CD4-positive, alpha-beta T cell (primary cell): ENCODE data around the gene CENPF. TPM values are rescaled to one million over a fixed set of nuclear protein-coding genes. Genes with fewer than 3 reads are reported as not detected.

Source experiments
- ATAC-seq: fragments of 200-7000 bp; cut with Tn5 transposase; one replicate; pipeline ENCODE4 v1.10.0; 2022; ENCODE audit warnings: mild to moderate bottlenecking; ENCODE audit not compliant: poor library complexity
- CTCF ChIA-PET: fragments of 350-600 bp; sonication (Branson Sonifier 250); formaldehyde crosslinking; loops from one replicate; lab custom pipeline; 2021; ENCODE audit warnings: antibody characterized with exemption, inconsistent platforms; lab: Charles Lee
- POLR2A ChIA-PET: fragments of 350-600 bp; sonication (Branson Sonifier 250); formaldehyde crosslinking; loops from one replicate; lab custom pipeline; 2021; ENCODE audit warnings: antibody characterized with exemption, inconsistent platforms; lab: Charles Lee
- DNase-seq, 14 experiments: peaks; one replicate each; pipeline ENCODE4 v3.0.0-alpha.2; 2013 to 2020; ENCODE audit warnings: mixed read lengths in 2 of 14
- H3K27ac ChIP-seq, 2 donors: one replicate each; pipeline versions ENCODE4 v1.5.1 to v1.7.0; 2013; ENCODE audit warnings: low read length in 2 of 2, low read depth in 1 of 2, mild to moderate bottlenecking in 1 of 2
- H3K27me3 ChIP-seq, 2 experiments: 1 replicate in 1 of 2; 2 replicates in 1 of 2; pipeline versions ENCODE4 v1.6.1 to v1.7.0; 2013; ENCODE audit warnings: low read length in 2 of 2, control low read depth in 1 of 2, mild to moderate bottlenecking in 1 of 2, moderate library complexity in 1 of 2; ENCODE audit not compliant: insufficient read depth in 2 of 2, control insufficient read depth in 1 of 2
- H3K36me3 ChIP-seq: one replicate; pipeline ENCODE4 v1.6.1; 2013; ENCODE audit warnings: low read length, control low read depth; ENCODE audit not compliant: insufficient read depth
- H3K4me1 ChIP-seq: one replicate; pipeline ENCODE4 v1.6.1; 2013; ENCODE audit warnings: low read length, control low read depth; ENCODE audit not compliant: insufficient read depth
- H3K4me3 ChIP-seq: one replicate; pipeline ENCODE4 v1.5.1; 2013; ENCODE audit warnings: mild to moderate bottlenecking, low read length, moderate library complexity
- H3K9me3 ChIP-seq, 2 experiments: 1 replicate in 1 of 2; 2 replicates in 1 of 2; pipeline versions ENCODE4 v1.6.1 to v1.7.0; 2013; ENCODE audit warnings: low read length in 2 of 2, mild to moderate bottlenecking in 2 of 2, control low read depth in 1 of 2, moderate library complexity in 1 of 2; ENCODE audit not compliant: control insufficient read depth in 1 of 2, insufficient read depth in 1 of 2
- H3K27ac Mint-ChIP-seq: one replicate; pipeline ENCODE4 v1.8.0; 2020; ENCODE audit warnings: mixed read lengths
- H3K27me3 Mint-ChIP-seq: one replicate; pipeline ENCODE4 v1.8.0; 2021; ENCODE audit warnings: mixed read lengths
- H3K36me3 Mint-ChIP-seq: one replicate; pipeline ENCODE4 v1.8.0; 2021; ENCODE audit warnings: low read depth, mixed read lengths
- H3K4me1 Mint-ChIP-seq: one replicate; pipeline ENCODE4 v1.8.0; 2021; ENCODE audit warnings: low read depth, mixed read lengths
- H3K4me3 Mint-ChIP-seq: one replicate; pipeline ENCODE4 v1.8.0; 2020; ENCODE audit warnings: mild to moderate bottlenecking, mixed read lengths
- H3K9me3 Mint-ChIP-seq: one replicate; pipeline ENCODE4 v1.8.0; 2020; ENCODE audit warnings: mixed read lengths
- intact Hi-C, 2 experiments: fragments of 100-400 bp; cut with DNase I in 1 of 2; cut with micrococcal nuclease in 1 of 2; formaldehyde crosslinking; loops; one replicate each; pipeline versions ENCODE4 v1.15.1 to v1.9.0; 2023 to 2025; cut with DNase I, micrococcal nuclease
- total RNA-seq, 174 experiments: library from RNA in 2 of 174; stranded (reverse) in 2 of 174; gene quantifications; one replicate each; pipeline ENCODE4 v1.2.3 and lab custom pipeline; 2021 to 2026
- TF ChIP-seq, protein P1 (sequence below): fragments of 200-600 bp; IDR thresholded peaks from one replicate; pipeline ENCODE4 v1.8.0; 2022; ENCODE audit warnings: antibody characterized with exemption, mild to moderate bottlenecking

CENPF gene
- total RNA-seq, 2 experiments from 2014 or later = 3.4 to 3.8 TPM

DNA sequence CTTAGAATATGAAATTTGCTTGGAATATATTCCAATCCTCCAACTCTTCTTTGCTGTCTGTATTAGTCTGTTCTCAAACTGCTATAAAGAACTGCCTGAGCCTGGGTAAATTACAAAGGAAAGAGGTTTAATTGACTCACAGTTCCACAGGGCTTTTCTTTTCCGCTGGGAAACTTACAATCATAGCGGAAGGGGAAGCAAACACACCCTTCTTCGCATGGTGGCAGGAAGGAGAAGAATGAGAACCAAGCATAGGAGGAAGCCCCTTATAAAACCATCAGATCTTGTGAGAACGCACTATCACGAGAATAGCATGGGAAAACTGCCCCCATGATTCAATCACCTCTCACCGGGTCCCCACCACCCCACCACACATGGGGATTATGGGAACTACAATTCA is 14.8 kb downstream of the CENPF start:
- intact Hi-C loops = no loop called here
- ChIA-PET POLR2A (interaction anchor here (0.8 to 1.2 kb wide), 2 partner anchors 23 to 24 kb away, joined by 3 read pairs; no protein-coding TSS in a partner anchor), CTCF (no interaction called here)
- Mint-ChIP-seq H3K27me3 (no peaks in the 10 kb centered on the region), H3K27ac (peak overlapping the region; percentile 25), H3K9me3 (no peaks in the 10 kb centered on the region), H3K4me3 (no peak overlapping the region), H3K36me3 (no peaks in the 10 kb centered on the region), H3K4me1 (peaks cover 26% of the 10 kb centered on the region)
- Histone ChIP-seq H3K4me3 (no peak overlapping the region), H3K36me3 (no peaks in the 10 kb centered on the region), H3K9me3 (no peaks in the 10 kb centered on the region), H3K27ac (no peak overlapping the region), H3K27me3 (no peaks in the 10 kb centered on the region), H3K4me1 (peaks cover 4% of the 10 kb centered on the region)
- no peak for DNase-seq
- ATAC-seq = no peak
- TF ChIP-seq, protein P1, sequence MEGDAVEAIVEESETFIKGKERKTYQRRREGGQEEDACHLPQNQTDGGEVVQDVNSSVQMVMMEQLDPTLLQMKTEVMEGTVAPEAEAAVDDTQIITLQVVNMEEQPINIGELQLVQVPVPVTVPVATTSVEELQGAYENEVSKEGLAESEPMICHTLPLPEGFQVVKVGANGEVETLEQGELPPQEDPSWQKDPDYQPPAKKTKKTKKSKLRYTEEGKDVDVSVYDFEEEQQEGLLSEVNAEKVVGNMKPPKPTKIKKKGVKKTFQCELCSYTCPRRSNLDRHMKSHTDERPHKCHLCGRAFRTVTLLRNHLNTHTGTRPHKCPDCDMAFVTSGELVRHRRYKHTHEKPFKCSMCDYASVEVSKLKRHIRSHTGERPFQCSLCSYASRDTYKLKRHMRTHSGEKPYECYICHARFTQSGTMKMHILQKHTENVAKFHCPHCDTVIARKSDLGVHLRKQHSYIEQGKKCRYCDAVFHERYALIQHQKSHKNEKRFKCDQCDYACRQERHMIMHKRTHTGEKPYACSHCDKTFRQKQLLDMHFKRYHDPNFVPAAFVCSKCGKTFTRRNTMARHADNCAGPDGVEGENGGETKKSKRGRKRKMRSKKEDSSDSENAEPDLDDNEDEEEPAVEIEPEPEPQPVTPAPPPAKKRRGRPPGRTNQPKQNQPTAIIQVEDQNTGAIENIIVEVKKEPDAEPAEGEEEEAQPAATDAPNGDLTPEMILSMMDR = no peak

DNA sequence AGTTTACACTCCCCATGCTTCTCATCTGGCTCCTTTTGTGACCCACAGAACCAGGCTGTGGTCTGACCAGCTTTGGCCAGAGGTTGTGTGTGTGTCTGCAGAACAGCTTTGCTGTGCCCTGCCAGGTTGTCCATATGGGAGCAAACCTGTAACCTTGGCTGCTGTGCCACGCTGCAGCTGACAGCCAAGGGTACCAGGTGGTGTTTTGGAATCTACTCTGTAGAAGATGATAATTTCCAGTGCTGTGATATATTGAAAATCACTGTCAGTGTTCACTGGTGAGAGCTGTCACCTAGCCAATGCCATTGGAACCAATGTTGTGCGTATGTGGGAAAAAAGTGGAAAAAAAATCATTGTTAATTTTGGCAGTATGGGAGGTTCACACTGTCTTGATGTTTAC is 18.2 kb downstream of the CENPF start:
- no peak overlapping the region for H3K27ac Mint-ChIP-seq
- H3K27me3 ChIP-seq = no peaks in the 10 kb centered on the region
- H3K4me3 Mint-ChIP-seq = no peak overlapping the region
- no peak overlapping the region for H3K27ac ChIP-seq
- no peaks in the 10 kb centered on the region for H3K36me3 Mint-ChIP-seq
- TF ChIP-seq, protein P1 = no peak
- H3K9me3 Mint-ChIP-seq = no peaks in the 10 kb centered on the region
- DNase-seq (no peak), ATAC-seq (no peak)
- H3K36me3 ChIP-seq = no peaks in the 10 kb centered on the region
- ChIA-PET POLR2A (no interaction called here), CTCF (interaction anchor here (1.7 kb wide), 1 partner anchor 15 kb away, joined by 5 read pairs; no protein-coding TSS in a partner anchor)
- H3K4me1 Mint-ChIP-seq = peaks cover 17% of the 10 kb centered on the region
- peaks cover 4% of the 10 kb centered on the region for H3K4me1 ChIP-seq
- H3K9me3 ChIP-seq = no peaks in the 10 kb centered on the region
- H3K27me3 Mint-ChIP-seq = no peaks in the 10 kb centered on the region
- H3K4me3 ChIP-seq = no peak overlapping the region
- intact Hi-C loops = loop anchor here in 1 of 2 experiments (10.0 kb wide), 1 partner anchor 454 kb away; no protein-coding TSS in a partner anchor

DNA sequence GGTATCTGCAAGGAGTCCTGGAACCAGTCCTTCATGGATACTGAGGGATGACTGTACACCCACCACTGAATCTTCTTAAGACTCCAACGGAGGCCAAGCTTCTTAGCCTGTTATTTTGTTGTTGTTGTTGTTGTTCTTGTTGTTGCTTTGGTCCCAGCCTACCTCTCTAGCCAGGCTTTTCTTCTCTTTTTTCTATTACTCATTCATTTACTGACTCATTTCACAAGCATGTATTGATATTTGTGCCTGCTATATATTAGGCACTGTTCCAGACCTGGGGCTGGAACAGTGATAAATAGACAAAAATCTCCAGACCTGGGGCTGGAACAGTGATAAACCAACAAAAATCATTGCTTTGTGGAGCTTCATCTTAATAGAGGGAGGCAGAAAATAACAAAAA is 20.4 kb downstream of the CENPF start:
- Histone ChIP-seq H3K4me3 (no peak overlapping the region), H3K4me1 (no peaks in the 10 kb centered on the region), H3K9me3 (no peaks in the 10 kb centered on the region), H3K27me3 (no peaks in the 10 kb centered on the region), H3K27ac (no peak overlapping the region), H3K36me3 (no peaks in the 10 kb centered on the region)
- H3K36me3 Mint-ChIP-seq = no peaks in the 10 kb centered on the region
- DNase-seq = no peak
- H3K4me3 Mint-ChIP-seq = no peak overlapping the region
- TF ChIP-seq, protein P1 = no peak
- POLR2A ChIA-PET = no interaction called here
- H3K9me3 Mint-ChIP-seq = no peaks in the 10 kb centered on the region
- no peak overlapping the region for H3K27ac Mint-ChIP-seq
- no peak for ATAC-seq
- no peaks in the 10 kb centered on the region for H3K27me3 Mint-ChIP-seq
- H3K4me1 Mint-ChIP-seq = peaks cover 5% of the 10 kb centered on the region
- CTCF ChIA-PET = no interaction called here
- intact Hi-C loops = loop anchor here in 1 of 2 experiments (10.0 kb wide), 1 partner anchor 451 kb away; no protein-coding TSS in a partner anchor
